MCF 10A (cell line): Measurements from ENCODE around the gene OR2A2. TPM values are rescaled to one million over a fixed set of nuclear protein-coding genes. Genes with fewer than 3 reads are reported as not detected.

Source experiments
- BruUV-seq: library from RNA; stranded (reverse); fragments of 400-500 nt; replicated peaks from 2 replicates; lab custom pipeline; 2021; lab: Mats Ljungman, UMichigan
- CTCF ChIA-PET: fragments of 300-600 bp; sonication (Branson Sonifier 250); formaldehyde crosslinking; extraction: SDS; loops from one replicate; lab custom pipeline; 2021; ENCODE audit warnings: antibody characterized with exemption, inconsistent platforms; lab: Yijun Ruan, JAX
- POLR2A ChIA-PET: fragments of 300-600, 350-650 bp; sonication (Branson Sonifier 250); formaldehyde crosslinking; extraction: SDS; loops from one replicate; lab custom pipeline; 2020; ENCODE audit warnings: antibody characterized with exemption, inconsistent platforms; lab: Yijun Ruan, JAX
- DNase-seq: peaks from one replicate; pipeline ENCODE4 v3.0.0-alpha.2; 2018; ENCODE audit not compliant: unreplicated experiment
- H3K27ac Mint-ChIP-seq: one replicate; pipeline ENCODE4 v1.8.0; 2022; ENCODE audit warnings: mild to moderate bottlenecking, low read depth, mixed read lengths; ENCODE audit not compliant: unreplicated experiment
- H3K27me3 Mint-ChIP-seq: one replicate; pipeline ENCODE4 v1.8.0; 2022; ENCODE audit warnings: mixed read lengths; ENCODE audit not compliant: insufficient read depth, unreplicated experiment
- H3K36me3 Mint-ChIP-seq: one replicate; pipeline ENCODE4 v1.8.0; 2022; ENCODE audit warnings: mild to moderate bottlenecking, moderate library complexity, mixed read lengths; ENCODE audit not compliant: insufficient read depth, unreplicated experiment
- H3K4me1 Mint-ChIP-seq: one replicate; pipeline ENCODE4 v1.8.0; 2022; ENCODE audit warnings: mixed read lengths; ENCODE audit not compliant: insufficient read depth, unreplicated experiment
- H3K4me3 Mint-ChIP-seq: one replicate; pipeline ENCODE4 v1.8.0; 2022; ENCODE audit warnings: mild to moderate bottlenecking, moderate library complexity, mixed read lengths; ENCODE audit not compliant: unreplicated experiment
- H3K9me3 Mint-ChIP-seq: one replicate; pipeline ENCODE4 v1.8.0; 2022; ENCODE audit warnings: mixed read lengths; ENCODE audit not compliant: unreplicated experiment
- CTCF ChIP-seq: fragments of 200-600 bp; IDR thresholded peaks from one replicate; pipeline ENCODE4 v1.8.0; 2022; ENCODE audit warnings: antibody characterized with exemption, mild to moderate bottlenecking; ENCODE audit not compliant: unreplicated experiment
- intact Hi-C: fragments of 100-400 bp; cut with micrococcal nuclease; formaldehyde crosslinking; loops from 2 replicates; pipeline ENCODE4 v1.14.1; 2022
- total RNA-seq: library from RNA; stranded (reverse); gene quantifications from 2 replicates; pipeline ENCODE4 v1.2.3, GENCODE V29; 2022

The OR2A2 gene
- total RNA-seq, 1 experiment from 2014 or later = not detected

- ChIA-PET CTCF (interaction anchor here (0.5 kb wide), 1 partner anchor 26 kb away, joined by 3 read pairs; the partner anchor contains the start of gene OR2A5), POLR2A (no interaction called here)
- DNase-seq = no peak
- no peaks in the 10 kb centered on the region for H3K36me3 Mint-ChIP-seq
- TF ChIP-seq CTCF = no peak
- H3K27ac Mint-ChIP-seq = no peak overlapping the region
- H3K4me3 Mint-ChIP-seq = no peak overlapping the region
- intact Hi-C loops = loop anchor here (5.0 kb wide), 1 partner anchor 112 kb away; no protein-coding TSS in a partner anchor
- no peaks in the 10 kb centered on the region for H3K4me1 Mint-ChIP-seq
- no TSS peak for BruUV-seq
- H3K27me3 Mint-ChIP-seq = peaks cover 11% of the 10 kb centered on the region
- no peaks in the 10 kb centered on the region for H3K9me3 Mint-ChIP-seq
Measured at GRCh38 chr7:144074374-144074773, 35.0 kb upstream of the OR2A2 start.

GRCh38 chr7:144085978-144086377 is 23.4 kb upstream of the OR2A2 start, which contains the start of gene OR2A12:
TSS of gene OR2A12 (plus strand) at chr7:144086278. CDS start at chr7:144095108, 8,830 bp downstream.
- no TSS peak for BruUV-seq
- Mint-ChIP-seq H3K4me1 (no peaks in the 10 kb centered on the region), H3K27ac (no peak within 1 kb of the TSS), H3K27me3 (no peaks in the 10 kb centered on the region), H3K4me3 (no peak within 1 kb of the TSS), H3K36me3 (no peaks in the 10 kb centered on the region), H3K9me3 (no peaks in the 10 kb centered on the region)
- TF ChIP-seq CTCF = no peak
- POLR2A ChIA-PET = no interaction called here
- CTCF ChIA-PET = no interaction called here
- DNase-seq = no peak
- intact Hi-C loops = no loop called here

GRCh38 chr7:144086730-144087129 is 22.7 kb upstream of the OR2A2 start:
- BruUV-seq = no TSS peak
- POLR2A ChIA-PET = interaction anchor here (0.7 kb wide), 1 partner anchor 30 kb away, joined by 4 read pairs; no protein-coding TSS in a partner anchor
- DNase-seq = no peak
- H3K4me3 Mint-ChIP-seq = no peak overlapping the region
- no peaks in the 10 kb centered on the region for H3K27me3 Mint-ChIP-seq
- no peaks in the 10 kb centered on the region for H3K9me3 Mint-ChIP-seq
- no peak for TF ChIP-seq CTCF
- no peaks in the 10 kb centered on the region for H3K36me3 Mint-ChIP-seq
- H3K27ac Mint-ChIP-seq = no peak overlapping the region
- intact Hi-C loops = no loop called here
- H3K4me1 Mint-ChIP-seq = no peaks in the 10 kb centered on the region
- CTCF ChIA-PET = no interaction called here

- Mint-ChIP-seq H3K4me1 (no peaks in the 10 kb centered on the region), H3K27me3 (no peaks in the 10 kb centered on the region), H3K27ac (no peak overlapping the region), H3K36me3 (no peaks in the 10 kb centered on the region), H3K9me3 (no peaks in the 10 kb centered on the region), H3K4me3 (no peak overlapping the region)
- POLR2A ChIA-PET = interaction anchor here (0.7 kb wide), 1 partner anchor 29 kb away, joined by 4 read pairs; no protein-coding TSS in a partner anchor
- intact Hi-C loops = no loop called here
- DNase-seq = peak; percentile 6
- TF ChIP-seq CTCF = no peak
- CTCF ChIA-PET = no interaction called here
- BruUV-seq = no TSS peak
Measured at GRCh38 chr7:144087230-144087629, 22.2 kb upstream of the OR2A2 start.
